ENCODE data around the gene ATP12A.
"Not testable (repeated sequence)": the region's sequence is repeated elsewhere in the genome, so short reads cannot be mapped to it uniquely, and the experiment has no call there.

The ATP12A gene

DNA sequence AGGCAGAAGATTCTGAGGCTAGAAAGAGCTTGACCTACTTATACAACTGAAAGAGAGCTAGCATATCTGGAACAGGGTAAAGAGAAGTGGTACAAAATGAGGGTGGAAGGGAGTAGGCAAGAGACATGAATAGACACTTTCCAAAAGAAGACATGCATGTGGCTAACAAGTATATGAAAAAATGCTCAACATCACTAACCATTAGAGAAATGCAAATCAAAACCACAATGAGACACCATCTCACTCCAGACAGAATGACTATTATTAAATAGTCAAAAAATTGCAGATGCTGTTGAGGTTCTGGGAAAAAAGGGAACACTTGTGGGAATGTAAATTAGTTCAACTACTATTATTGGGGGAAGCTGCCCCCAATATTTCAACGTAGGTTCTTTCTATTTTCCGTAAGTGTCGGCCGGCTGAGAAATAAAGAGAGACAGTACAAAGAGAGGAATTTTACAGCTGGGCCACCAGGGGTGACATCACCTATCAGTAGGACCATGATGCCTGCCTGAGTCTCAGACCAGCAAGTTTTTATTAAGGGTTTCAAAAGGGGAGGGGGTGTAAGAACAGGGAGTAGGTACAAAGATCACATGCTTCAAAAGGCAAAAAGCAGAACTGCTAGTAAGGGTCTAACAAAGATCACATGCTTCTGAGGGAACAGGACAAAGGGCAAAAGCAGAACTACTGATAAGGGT, 50.8 kb downstream of the ATP12A start:
- not testable (repeated sequence) for DNase-seq (ENCODE audit: low read depth in 2 of 2)

DNA sequence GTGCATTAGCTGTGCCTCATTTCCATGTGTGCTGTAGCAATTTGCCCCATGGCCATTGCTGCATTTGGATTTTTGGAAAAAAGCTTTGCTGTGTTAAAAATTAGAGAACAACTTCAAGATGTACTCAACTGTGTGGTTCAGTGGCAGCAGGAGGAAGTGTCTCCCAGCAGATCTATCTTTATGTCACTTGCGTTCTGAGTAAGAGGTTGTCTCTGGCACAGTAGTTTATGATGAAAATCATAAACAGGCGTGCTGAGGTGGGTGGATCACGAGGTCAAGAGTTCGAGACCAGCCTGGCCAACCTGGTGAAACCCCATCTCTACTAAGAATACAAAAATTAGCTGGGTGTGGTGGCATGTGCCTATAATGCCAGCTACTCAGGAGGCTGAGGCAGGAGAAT, 54.7 kb downstream of the ATP12A start:
- DNase-seq (ENCODE audit: low read depth in 2 of 2), result no peak

DNA sequence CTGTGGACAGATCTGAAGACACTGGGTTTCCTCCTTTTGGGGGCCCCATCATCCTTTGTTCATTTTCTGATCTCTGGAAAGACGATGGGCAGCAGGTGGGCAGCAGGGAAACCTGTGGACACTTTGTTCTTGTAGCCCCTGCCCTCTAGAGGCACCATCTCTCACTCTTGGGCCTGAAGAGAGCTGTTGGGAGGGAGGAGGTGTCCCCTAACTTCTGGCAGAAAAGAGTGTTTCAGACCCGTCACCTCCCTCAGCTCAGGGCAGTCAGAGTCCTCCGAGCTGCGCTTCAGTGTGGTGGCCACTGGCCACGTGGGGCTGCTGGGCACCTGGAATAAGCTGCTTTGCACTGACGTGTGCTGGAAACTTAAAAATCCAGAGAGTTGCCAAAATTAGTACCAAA, 56.8 kb downstream of the ATP12A start:
- DNase-seq (ENCODE audit: low read depth in 2 of 2), result no peak

DNA sequence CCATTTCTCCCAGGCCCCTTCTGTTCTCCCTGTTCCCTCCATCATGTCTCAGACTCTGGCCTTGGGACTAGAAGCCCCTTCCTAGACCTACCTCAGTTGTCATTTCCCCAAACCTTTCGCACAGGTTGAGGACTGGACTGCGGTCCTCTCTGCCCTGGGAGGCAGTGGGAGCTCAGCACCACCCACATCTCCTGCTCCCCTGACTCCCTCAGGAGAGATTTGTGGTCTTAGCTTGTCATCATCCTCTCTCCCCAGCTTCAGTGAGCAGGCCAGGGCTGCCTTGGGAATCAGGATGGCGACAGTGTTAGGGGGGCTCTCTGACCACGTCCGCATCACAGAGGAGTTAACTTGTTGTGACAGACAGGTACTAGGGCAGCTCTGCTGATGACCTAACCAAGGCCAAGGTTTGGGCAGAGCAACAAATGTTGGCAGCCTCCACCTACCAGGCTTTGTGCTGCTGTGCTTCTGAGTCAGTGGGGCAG, 58.2 kb downstream of the ATP12A start:
- no peak for DNase-seq (ENCODE audit: low read depth in 2 of 2)

DNA sequence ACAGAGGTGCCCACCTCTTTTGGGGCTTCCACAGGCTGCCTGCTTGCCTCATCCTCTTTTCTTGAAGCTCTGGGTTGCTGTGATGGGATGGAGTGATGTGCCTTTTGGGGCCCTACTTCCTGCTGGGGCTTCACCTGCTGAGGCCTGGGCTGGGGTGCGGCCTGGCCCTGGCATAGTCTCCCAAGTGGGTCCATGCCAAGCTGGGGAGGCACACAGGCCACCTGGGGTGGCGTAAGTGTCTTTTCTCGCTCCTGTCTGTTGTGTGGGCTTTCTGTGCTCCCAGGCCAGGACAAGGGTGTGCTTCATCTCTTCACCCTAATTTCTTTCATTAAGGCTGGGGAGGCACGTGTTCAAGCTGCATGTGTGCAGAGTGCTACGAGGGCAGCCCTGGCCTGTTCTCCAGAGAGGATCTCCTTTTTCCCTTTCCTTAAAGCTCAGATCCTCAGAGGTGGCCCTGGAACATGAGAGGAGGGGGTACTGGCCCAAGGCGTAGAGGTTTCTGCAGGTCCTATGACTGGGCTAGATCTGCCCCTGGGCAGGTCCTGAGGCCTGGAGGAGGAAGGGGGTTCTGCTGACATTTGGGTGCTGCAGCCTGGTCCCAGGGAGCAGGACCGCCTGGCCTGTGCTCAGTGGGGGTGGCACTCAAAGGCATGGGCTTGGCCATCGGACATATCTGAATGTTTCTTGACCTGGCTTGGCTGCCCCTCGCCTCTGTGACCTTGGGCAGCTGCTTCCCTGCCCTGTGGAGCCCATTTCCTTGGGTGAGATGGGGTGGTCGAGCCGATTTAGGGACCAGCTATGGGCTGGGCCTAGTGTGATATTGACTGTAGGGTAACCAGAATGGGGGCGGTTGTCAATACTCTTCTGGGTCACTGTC, 60.0 kb downstream of the ATP12A start:
- no peak for DNase-seq (ENCODE audit: low read depth in 2 of 2)

DNA sequence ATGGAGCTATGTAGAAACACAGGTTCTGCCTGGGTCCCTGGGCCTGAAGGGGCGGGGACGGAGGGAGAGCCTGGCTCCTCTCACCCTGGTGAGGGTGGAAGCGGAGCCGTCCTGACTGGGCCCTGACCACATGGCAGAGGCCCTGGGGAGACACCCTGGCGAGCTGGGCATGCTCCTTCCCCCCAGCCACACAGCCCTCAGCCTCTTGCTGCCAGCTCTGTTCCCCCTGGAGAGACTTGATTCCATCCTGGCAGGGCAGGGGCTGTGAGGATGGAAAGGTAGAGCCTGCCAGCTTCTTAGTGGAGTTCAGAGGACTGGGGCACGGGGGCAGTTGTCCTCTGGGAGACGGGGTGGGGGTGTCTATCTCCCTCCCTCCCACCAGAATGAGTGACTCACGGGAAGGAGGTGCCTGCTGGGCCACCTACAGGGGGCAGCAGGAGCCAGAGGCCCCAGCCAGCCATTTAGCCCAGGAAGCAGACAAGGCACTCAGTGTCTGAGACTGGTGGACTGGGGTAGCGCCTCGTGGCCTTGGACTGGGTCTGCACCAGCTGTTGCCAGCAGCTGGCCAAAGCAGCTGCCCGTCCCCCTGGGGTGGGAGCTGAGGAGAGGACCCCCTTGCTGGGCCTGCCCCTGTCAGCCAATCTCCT, 60.9 kb downstream of the ATP12A start:
- no peak for DNase-seq (ENCODE audit: low read depth in 2 of 2)

DNA sequence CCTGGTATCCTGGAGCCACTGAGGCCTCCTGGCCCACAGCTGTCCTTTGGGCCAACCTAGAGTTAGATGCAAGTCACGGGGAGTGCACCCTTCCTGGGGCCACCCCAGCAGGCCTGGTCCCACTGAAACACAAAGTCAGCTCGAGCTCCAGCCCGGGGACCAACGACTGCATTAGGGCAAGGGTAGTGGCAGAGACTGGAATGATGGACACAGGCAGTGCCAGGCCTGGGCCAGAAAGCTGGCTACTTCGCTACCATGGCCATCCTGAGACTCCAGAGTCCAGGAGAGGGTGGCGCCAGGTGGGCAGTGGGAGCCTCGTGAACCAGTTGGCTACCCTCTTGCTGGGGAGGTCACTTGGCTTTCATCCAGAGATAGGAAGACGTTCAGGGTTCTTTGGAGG, 61.6 kb downstream of the ATP12A start:
- DNase-seq (ENCODE audit: low read depth in 2 of 2), result no peak

DNA sequence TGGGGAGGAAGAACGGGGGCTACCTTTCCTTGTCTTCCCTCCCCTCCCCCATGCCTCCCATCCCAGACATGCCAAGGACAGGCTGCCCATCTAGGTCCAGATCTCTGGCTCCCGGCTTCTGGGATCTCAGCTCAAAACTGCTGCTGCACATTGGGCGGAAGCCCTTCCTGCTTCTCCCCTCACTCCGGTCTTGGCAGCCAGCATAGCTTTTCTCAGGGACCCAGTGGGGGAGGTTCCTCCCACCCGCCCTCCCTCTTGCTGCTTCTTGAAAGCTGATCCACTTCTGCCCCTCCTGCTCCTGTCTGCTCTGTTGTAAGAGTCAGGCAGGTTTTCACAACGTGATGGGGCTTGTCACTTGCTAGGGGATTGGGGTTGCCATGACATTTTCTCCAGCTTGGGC, 62.1 kb downstream of the ATP12A start:
- DNase-seq (ENCODE audit: low read depth in 2 of 2), result no peak

DNA sequence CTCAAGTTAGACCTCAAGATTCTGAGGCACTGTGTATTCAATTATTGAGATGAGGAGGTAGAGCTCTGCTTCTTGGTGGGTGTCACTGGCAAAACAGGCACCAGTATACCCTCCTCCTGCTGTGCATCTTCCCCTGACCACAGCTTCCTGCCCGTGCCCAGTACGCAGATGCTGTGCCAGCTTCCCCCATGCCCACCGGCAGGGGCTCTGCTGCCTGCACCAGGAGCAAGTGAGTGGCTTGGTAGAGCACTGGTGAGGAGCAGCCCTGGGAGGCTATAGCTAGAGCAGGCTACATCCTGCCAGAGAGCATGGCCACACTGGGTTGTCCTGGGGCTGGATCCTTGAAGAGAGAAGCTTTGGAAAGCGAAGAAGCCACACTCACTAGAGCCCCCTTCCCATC, 62.8 kb downstream of the ATP12A start:
- DNase-seq (ENCODE audit: low read depth in 2 of 2), result no peak

DNA sequence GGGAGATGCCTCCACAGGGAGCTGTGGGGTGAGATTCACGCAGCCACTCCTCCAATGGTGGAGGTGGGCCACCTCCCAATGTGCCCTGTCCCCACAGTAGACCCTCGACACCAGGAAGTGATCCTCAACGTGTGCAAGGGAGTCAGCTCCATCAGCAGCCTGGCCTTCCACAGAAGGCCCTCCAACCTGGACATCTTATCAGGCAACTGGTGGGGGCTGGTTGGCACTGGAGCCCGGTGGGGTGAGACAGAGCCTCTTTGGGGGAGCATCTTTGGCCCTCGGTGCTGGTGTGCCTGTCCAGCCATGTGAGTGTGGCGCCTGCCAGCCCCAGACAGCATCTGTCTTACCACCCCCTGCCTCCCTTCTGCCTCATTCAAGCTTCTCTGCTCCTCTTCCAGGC, 64.0 kb downstream of the ATP12A start:
- no peak for DNase-seq (ENCODE audit: low read depth in 2 of 2)

DNA sequence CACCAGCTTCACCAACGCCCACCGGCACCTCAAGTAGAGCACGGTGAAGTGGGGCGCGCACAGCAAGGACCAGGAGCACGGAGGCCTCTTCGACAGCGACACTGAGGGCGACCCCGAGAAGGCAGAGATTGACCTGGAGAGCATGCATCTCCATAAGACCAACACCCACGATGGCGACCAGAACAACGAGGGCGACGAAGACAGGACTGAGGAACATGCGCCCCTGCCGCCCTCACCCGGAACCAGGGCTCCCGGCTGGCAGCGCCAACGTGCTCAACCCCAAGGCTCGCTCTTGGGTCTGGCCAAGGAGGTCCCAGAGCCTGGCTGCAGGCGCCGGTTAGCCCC, 65.3 kb downstream of the ATP12A start:
- no peak for DNase-seq (ENCODE audit: low read depth in 2 of 2)

DNA sequence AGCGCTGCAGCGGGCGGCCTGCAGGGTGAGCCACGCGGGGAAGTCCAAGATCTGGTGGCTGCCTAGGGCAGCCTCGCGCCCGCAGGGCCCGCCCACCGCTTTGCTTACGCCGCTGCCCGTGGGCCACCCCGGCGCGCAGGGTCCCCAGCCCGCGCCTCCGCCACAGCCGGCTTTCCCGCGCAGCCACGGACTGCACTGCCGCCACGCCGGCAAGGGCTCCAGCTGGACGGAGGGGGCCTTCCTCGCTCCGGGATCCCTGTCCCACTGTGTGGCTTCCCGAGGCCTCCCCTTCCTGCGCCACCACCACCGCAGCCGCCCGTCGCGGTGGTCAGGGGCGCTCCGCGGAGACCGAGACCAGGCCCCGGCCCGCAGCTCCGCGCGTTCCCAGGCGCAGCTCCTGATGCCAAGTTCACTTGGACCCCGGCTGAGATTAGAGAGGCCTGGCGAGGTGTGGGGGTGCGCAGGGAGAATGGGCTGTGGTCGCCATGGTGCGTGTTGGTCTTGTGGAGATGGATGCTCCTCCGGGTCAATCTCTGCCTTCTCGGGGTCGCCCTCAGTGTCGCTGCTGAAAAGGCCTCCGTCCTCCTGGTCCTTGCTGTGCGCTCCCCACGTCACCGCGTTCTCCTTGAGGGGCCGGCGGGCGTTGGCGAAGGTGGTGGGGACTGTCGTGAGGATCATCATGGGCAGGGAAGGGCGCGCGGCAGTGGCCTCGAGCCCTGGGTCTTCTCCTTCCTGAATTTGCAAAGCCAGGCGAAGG, 65.8 kb downstream of the ATP12A start:
- DNase-seq (ENCODE audit: low read depth in 2 of 2), result no peak

DNA sequence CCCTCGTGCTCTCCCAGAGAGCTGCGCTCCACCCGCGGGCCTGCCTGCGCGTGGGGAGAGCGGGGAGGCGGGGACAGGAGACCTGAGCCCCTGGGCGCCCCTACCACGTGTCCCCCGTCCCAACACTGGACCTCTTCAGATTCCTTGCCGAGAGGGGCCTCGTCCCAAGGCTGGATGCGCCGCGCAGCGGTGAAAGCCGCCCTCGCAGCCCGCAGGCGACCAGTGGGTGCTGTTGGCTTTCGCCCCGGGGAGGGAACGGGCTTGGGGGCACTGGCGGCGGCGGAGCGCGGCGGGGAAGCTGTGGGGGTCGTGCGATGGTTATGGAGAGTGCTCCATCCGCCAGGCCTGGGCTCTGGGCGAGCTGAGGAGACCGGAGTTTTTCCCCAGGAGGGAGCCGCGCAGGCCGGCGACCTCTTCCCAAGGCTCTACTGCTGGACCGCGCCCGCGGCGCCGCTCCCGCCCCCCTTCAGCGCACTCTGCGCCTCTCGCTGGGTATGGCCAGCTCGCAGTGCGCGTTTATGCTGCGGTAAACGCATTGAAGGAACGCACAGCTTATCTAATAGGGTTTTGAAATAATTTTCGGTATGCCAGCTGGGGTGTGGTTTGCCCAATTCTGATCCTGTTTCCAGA, 66.5 kb downstream of the ATP12A start:
- DNase-seq (ENCODE audit: low read depth in 2 of 2), result no peak

DNA sequence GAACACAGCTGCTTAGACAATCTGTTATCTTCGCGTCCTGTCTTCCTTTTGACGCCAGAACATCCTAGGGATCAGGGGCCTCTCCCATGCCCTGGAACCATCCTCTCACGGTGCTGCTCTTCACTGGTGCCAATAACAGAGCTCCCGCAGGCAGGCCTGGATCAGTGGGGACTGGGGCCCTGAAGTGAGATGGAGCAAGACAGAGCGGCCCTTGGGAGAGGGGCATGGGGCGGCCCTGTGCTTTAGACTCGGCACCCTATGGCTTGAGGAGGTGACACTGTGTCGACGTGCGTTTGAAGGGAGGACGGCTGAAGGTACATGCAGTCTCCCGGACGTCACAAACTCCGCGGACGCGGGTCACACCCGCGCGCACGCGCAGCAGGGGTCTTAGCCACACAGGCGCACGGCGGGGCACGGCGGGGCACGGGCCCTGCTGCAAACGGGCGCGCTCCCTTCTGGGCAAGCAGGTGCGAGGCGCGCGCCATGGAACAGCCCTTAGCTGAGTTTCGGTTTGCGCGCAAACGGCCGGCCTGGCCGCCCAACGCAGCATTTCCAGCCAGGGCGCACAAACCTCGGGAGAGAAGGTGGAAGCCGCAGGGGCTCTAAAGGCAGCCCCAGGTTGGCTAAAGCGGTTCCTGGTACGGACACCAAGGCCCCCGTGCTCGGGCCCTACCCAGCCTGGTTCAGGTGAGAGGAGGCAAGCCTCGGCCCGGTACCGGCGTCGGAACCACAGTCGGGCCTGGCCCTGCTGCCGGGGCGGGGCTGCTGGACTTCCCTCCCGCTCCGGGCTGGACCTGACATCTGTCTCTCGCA, 67.2 kb downstream of the ATP12A start:
- DNase-seq (ENCODE audit: low read depth in 2 of 2), result no peak

DNA sequence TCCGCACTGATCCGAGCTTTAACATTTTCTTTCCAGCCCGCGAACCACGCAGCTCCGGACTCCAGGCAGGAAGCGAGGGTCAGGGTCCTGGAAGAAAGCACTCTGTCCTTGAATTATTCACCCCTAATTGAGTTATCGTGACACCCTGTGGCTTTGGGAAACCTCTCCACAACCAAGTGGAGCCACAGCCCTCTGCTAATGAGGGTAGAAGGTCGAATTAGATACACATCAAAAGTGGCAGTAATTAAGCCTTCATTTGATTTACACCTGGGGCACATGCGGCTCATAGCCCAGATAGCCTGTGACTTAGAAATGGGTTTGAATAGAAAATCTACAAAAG, 67.8 kb downstream of the ATP12A start:
- DNase-seq (ENCODE audit: low read depth in 2 of 2), result no peak

DNA sequence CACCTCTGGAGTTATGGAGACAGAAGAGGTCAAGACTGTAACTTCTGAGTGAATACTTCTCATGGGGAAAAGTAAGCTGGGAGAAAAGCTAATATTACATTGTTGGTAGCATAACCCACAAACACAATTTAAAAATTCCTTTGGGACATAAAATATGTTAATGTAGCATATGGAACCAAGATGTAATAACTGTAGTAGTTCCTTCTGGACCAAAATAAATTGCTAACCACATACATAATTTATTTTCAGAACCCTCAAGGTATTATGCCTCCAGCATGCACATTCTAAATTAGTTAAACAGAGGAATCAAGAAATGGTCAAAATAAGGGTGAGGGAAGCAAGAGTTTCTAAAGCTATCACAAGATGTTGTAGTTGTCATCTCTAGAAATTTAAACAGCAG, 79.0 kb downstream of the ATP12A start:
- DNase-seq (ENCODE audit: low read depth in 2 of 2), result no peak
